ENCODE results near the gene ZDHHC7.

Gene ZDHHC7

DNA sequence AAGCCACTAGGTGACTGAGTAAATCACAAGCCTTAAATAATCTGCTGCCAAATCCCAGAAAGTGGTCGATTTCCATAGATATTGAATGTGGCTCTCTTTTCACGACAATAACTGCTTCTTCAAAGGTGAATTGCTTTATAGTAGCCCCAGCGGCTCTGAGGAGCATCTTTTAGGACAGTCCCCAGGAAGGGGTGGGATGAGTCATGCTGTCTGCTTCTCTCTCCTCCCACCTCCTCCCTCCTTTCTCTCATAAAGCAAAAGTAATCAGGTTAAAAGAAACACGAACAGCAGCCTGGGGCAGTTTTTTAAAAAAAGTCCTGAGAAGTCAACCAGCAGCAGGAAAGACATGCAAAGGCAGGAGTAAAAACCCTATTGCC lies 18.1 kb upstream of the ZDHHC7 start:
- Histone ChIP-seq H3K9me3 (ENCODE audit: control insufficient read depth in 2 of 2, low read length in 2 of 2) (no peaks in the 10 kb centered on the region), H3K27me3 (ENCODE audit: control insufficient read depth in 1 of 2, insufficient read depth in 2 of 2, low read length in 2 of 2) (no peaks in the 10 kb centered on the region), H3K36me3 (ENCODE audit: control insufficient read depth in 2 of 2, insufficient read depth in 2 of 2, low read length in 2 of 2) (peaks cover 6 to 8% of the 10 kb centered on the region in 2 donors), H3K4me1 (ENCODE audit: control insufficient read depth, insufficient read depth, low read length) (peaks cover 25% of the 10 kb centered on the region), H3K9ac (ENCODE audit: low read length in 2 of 2) (no peak overlapping the region), H3K27ac (ENCODE audit: low read length) (no peak overlapping the region), H3K4me3 (ENCODE audit: low read length in 2 of 2) (peak overlapping the region; percentile 63 to 86)

DNA sequence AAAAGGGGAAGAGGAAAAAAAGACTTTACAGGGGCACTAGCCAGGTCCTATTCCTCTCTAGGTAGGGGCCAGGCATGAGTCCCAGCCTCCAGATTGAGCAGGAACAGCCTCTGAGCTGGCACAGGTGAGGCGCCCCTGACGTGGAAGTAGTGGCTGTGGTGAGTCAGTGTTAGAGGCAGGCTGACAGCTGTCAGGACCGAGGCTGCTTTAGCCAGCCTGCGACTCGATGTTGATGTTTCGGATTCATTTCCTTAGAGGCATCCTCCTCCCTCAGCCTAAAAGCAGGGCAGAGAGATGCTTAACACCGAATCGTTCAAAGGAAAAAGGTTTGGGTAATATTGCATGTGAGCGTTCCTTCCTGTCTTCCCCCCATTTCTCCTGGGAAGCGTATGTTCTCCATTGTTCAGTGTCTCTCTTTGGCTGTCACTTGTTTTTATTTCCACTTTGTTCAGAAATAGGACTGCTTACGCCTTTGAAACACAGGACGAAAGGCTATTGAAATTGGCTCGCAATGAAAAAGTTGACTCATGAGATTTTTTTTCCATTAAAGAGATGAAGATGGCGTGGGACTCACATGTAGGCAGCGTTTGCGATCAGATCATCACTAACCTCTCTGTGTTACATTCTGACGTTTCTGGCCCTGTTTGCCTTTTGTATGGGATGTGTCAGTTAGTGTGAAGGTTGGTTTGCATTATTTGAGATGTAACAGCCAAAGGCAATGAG lies 17.5 kb upstream of the ZDHHC7 start:
- Histone ChIP-seq H3K9ac (ENCODE audit: low read length in 2 of 2) (peak overlapping the region; percentile 62 to 68), H3K4me1 (ENCODE audit: control insufficient read depth, insufficient read depth, low read length) (peaks cover 25% of the 10 kb centered on the region), H3K27ac (ENCODE audit: low read length) (no peak overlapping the region), H3K4me3 (ENCODE audit: low read length in 2 of 2) (peak overlapping the region; percentile 63 to 86), H3K9me3 (ENCODE audit: control insufficient read depth in 2 of 2, low read length in 2 of 2) (no peaks in the 10 kb centered on the region), H3K27me3 (ENCODE audit: control insufficient read depth in 1 of 2, insufficient read depth in 2 of 2, low read length in 2 of 2) (no peaks in the 10 kb centered on the region), H3K36me3 (ENCODE audit: control insufficient read depth in 2 of 2, insufficient read depth in 2 of 2, low read length in 2 of 2) (peaks cover 6 to 8% of the 10 kb centered on the region in 2 donors)

DNA sequence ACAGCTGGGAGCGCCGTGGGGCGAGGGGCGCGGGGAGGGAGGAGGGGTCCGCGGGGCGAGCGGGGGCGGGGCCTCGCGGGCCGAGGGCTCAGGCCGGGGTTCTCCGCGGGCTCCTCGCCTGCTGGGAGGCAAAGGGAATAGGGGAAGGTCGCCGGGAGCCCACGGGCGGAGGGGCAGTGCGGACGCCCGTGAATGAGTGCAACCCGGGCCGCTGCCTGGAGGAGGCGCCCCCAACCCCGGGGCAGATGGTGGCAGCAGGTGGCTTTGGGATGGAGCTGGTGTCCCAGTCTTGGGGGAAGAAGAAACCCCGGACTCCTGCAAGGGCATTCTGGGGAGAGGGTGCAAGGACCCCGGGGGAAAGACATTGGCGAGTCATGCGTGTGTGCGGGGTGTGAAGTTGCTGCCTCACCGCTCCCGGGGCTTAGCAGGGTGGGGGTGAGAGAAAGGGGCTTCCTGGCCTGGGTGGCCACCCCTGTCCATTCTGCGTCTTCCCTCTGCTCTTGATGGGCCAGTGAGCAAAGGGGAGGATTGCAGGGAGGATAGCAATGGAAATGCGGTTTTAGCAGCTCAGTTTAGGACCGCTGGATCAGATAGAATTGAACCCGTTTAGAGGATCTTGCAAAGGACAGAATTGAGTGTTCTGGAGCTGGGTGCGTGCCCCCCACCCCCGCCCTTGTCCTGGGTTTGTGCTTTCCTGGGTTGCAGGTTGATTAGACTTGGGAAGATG lies 16.8 kb upstream of the ZDHHC7 start:
- Histone ChIP-seq H3K36me3 (ENCODE audit: control insufficient read depth in 2 of 2, insufficient read depth in 2 of 2, low read length in 2 of 2) (peaks cover 6% of the 10 kb centered on the region in 2 donors), H3K4me1 (ENCODE audit: control insufficient read depth, insufficient read depth, low read length) (peaks cover 25% of the 10 kb centered on the region), H3K9ac (ENCODE audit: low read length in 2 of 2) (peak overlapping the region; percentile 62 to 68), H3K27me3 (ENCODE audit: control insufficient read depth in 1 of 2, insufficient read depth in 2 of 2, low read length in 2 of 2) (no peaks in the 10 kb centered on the region), H3K9me3 (ENCODE audit: control insufficient read depth in 2 of 2, low read length in 2 of 2) (no peaks in the 10 kb centered on the region), H3K27ac (ENCODE audit: low read length) (peak overlapping the region; percentile 67), H3K4me3 (ENCODE audit: low read length in 2 of 2) (peak overlapping the region; percentile 63 to 86)

DNA sequence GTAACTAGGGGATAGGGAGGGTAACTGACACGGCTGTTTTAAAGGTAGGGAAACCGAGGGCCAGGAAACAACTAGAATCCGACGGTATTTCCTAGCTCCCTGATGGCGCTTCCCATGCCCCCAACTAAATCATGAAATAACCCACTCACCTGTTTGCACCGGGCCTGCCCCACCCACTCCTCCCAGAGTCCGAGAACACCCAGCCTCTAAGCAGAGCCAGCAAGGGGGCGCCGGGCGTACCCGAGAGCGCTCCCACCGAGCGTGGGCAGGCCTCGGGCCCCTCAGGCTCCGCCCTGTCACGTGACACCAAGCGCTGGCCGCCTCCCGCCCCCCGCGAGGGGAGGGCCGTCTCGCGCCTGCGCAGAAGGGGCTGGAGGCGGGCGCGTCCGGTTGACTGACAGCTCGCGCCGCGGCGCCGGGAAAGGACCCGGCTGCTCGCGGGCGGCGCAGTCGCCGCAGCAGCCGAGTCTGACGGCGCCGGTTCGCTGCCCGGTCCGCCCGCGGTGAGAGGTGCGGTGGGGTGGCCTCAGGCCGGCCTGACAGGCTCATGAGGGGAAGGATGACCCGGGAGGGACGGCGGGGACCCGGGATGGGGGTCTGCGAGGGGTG lies 16.1 kb upstream of the ZDHHC7 start, which contains the start of gene KIAA0513:
Gene KIAA0513 (plus strand): TSS at position 447 of the 609 bp plus-strand sequence. CDS start 39,277 bp downstream, outside the sequence.
- H3K27ac ChIP-seq (ENCODE audit: low read length) = peak within 1 kb of the TSS; percentile 67
- H3K36me3 ChIP-seq (ENCODE audit: control insufficient read depth in 2 of 2, insufficient read depth in 2 of 2, low read length in 2 of 2) = peaks cover 3 to 6% of the 10 kb centered on the region in 2 donors
- no peaks in the 10 kb centered on the region for H3K9me3 ChIP-seq (ENCODE audit: control insufficient read depth in 2 of 2, low read length in 2 of 2)
- peak within 1 kb of the TSS; percentile 86 to 89 for H3K4me3 ChIP-seq (ENCODE audit: low read length in 2 of 2)
- peak within 1 kb of the TSS; percentile 84 to 89 for H3K9ac ChIP-seq (ENCODE audit: low read length in 2 of 2)
- no peaks in the 10 kb centered on the region for H3K27me3 ChIP-seq (ENCODE audit: control insufficient read depth in 1 of 2, insufficient read depth in 2 of 2, low read length in 2 of 2)
- peaks cover 25% of the 10 kb centered on the region for H3K4me1 ChIP-seq (ENCODE audit: control insufficient read depth, insufficient read depth, low read length)

DNA sequence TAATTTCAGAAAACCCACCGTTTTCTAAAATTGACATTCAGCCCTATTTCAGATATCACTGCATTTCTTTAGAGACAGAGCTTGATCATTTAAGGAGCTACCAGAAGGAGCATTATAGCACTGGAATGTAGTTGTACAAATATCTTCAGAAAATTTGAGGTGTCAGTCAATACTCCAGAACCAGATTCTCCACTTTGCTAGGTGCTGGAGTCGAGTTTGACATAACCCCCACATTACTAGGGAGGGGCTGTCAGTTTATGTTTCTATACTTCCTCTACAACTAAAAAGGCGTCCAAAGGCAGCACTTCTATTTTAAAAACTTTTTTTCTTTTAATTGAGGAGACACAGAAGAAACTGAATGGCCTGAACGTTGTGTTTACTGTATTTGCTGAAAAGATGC lies 15.4 kb upstream of the ZDHHC7 start:
- no peaks in the 10 kb centered on the region for H3K9me3 ChIP-seq (ENCODE audit: control insufficient read depth in 2 of 2, low read length in 2 of 2)
- H3K27ac ChIP-seq (ENCODE audit: low read length) = no peak overlapping the region
- no peaks in the 10 kb centered on the region for H3K27me3 ChIP-seq (ENCODE audit: control insufficient read depth in 1 of 2, insufficient read depth in 2 of 2, low read length in 2 of 2)
- H3K4me3 ChIP-seq (ENCODE audit: low read length in 2 of 2) = peak overlapping the region in 1 of 2 donors; percentile 86
- H3K9ac ChIP-seq (ENCODE audit: low read length in 2 of 2) = peak overlapping the region in 1 of 2 donors; percentile 89
- H3K36me3 ChIP-seq (ENCODE audit: control insufficient read depth in 2 of 2, insufficient read depth in 2 of 2, low read length in 2 of 2) = peaks cover 3 to 4% of the 10 kb centered on the region in 2 donors
- peaks cover 25% of the 10 kb centered on the region for H3K4me1 ChIP-seq (ENCODE audit: control insufficient read depth, insufficient read depth, low read length)

DNA sequence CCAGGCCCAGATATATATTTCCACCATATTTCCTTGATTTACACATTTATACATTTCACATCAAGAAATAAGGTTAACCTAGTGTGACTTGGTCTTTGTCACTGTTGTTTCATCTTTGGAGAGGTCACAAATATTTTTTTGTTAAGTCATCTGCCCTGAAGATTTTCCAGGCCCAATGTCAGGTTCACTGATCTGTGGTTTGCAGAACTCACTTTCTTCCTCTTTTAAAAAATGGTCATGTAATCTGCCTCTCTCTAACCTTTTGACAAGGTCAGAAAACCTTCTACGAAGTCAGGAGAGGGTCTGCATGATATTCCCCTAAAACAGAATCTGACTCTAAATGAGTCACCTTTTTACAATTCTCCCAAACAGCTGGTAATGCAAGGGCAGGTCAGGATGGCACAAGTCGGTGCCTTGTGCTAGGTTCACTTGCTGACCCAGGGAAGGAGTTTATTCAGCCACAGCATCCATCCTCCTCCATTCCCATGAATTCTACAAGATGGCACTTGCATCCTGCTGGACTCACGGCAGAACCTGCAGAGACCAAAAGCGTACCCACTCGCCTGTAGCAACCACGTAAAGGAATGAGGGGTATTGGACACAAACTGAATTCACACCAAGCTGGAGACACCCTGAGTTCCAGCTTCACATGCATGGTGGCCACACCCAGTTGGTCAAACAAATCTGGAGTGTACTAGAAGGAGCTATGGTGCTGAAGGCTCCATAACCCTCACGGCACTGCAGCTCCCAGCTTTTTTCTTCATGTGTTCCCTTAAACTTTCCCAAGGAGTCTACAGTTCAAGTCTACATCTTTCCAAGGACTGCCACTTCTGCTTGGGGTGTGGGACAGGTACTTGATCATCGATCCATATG lies 14.7 kb upstream of the ZDHHC7 start:
- no peaks in the 10 kb centered on the region for H3K36me3 ChIP-seq (ENCODE audit: control insufficient read depth in 2 of 2, insufficient read depth in 2 of 2, low read length in 2 of 2)
- H3K4me1 ChIP-seq (ENCODE audit: control insufficient read depth, insufficient read depth, low read length) = peaks cover 25% of the 10 kb centered on the region
- no peak overlapping the region for H3K4me3 ChIP-seq (ENCODE audit: low read length in 2 of 2)
- no peak overlapping the region for H3K27ac ChIP-seq (ENCODE audit: low read length)
- H3K9ac ChIP-seq (ENCODE audit: low read length in 2 of 2) = no peak overlapping the region
- no peaks in the 10 kb centered on the region for H3K9me3 ChIP-seq (ENCODE audit: control insufficient read depth in 2 of 2, low read length in 2 of 2)
- H3K27me3 ChIP-seq (ENCODE audit: control insufficient read depth in 1 of 2, insufficient read depth in 2 of 2, low read length in 2 of 2) = no peaks in the 10 kb centered on the region

DNA sequence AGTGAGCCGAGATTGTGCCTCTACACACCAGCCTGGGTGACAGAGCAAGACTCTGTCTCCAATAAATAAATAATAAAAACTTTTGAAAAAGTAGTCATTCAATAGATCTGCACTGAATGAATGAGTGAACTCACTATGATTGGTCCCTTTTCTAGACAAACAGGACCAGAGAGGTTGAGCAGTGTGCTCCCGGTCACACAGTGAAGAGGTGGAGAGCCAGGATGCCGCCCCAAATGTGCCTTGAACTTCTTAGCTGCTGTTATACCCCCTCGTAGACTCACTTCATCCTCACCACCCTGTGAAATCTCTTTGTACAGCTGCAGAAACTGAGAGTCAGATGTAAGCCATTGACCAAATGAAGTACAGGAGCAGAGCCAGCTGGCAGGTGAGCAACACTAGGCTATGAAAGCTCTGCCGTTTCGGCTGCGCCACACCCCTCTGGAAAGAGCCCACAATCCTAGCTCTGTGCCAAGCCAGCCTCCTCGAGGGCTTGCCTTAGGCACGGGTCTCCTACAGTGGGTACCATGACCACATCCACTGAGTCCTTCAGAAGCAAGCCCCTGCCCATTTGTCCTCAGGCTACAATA lies 8.4 kb upstream of the ZDHHC7 start:
- H3K9me3 ChIP-seq (ENCODE audit: control insufficient read depth in 2 of 2, low read length in 2 of 2) = no peaks in the 10 kb centered on the region
- no peaks in the 10 kb centered on the region for H3K27me3 ChIP-seq (ENCODE audit: control insufficient read depth in 1 of 2, insufficient read depth in 2 of 2, low read length in 2 of 2)
- peaks cover 5% of the 10 kb centered on the region for H3K4me1 ChIP-seq (ENCODE audit: control insufficient read depth, insufficient read depth, low read length)
- no peaks in the 10 kb centered on the region for H3K36me3 ChIP-seq (ENCODE audit: control insufficient read depth in 2 of 2, insufficient read depth in 2 of 2, low read length in 2 of 2)
- H3K27ac ChIP-seq (ENCODE audit: low read length) = no peak overlapping the region
- H3K4me3 ChIP-seq (ENCODE audit: low read length in 2 of 2) = no peak overlapping the region
- peak overlapping the region in 1 of 2 donors; percentile 21 for H3K9ac ChIP-seq (ENCODE audit: low read length in 2 of 2)

DNA sequence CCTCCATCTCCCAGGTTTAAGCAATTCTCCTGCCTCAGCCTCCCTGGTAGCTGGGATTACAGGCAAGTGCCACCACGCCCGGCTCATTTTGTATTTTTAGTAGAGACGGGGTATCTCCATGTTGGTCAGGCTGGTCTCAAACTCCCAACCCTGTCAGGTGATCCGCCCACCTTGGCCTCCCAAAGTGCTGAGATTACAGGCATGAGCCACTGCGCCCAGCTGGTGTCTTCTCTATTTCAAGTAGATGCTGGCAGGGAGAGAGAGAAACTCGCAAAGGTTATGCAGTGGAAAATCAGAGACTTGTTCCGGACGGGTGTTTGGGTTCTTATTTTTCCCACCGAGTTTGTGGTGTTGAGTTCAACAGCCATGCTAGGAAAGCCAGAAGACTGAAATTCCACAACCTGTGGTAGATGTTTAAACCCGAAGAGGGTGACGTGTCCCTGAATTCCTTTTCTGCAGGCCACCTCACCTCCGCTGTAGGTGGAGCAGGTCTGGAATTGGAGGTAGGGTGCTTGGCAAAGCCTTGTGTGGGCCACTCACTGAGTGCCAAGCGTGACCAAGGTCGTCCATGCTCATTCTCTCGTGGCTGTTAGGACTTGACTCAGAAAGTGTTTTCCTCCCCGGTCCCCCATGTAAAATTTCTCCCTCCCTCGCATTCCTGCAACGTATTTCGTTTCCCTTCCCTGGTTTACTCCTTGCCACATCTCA lies 7.3 kb upstream of the ZDHHC7 start:
- H3K4me3 ChIP-seq (ENCODE audit: low read length in 2 of 2) = no peak overlapping the region
- H3K36me3 ChIP-seq (ENCODE audit: control insufficient read depth in 2 of 2, insufficient read depth in 2 of 2, low read length in 2 of 2) = no peaks in the 10 kb centered on the region
- H3K4me1 ChIP-seq (ENCODE audit: control insufficient read depth, insufficient read depth, low read length) = peaks cover 5% of the 10 kb centered on the region
- no peak overlapping the region for H3K27ac ChIP-seq (ENCODE audit: low read length)
- no peaks in the 10 kb centered on the region for H3K9me3 ChIP-seq (ENCODE audit: control insufficient read depth in 2 of 2, low read length in 2 of 2)
- H3K9ac ChIP-seq (ENCODE audit: low read length in 2 of 2) = no peak overlapping the region
- H3K27me3 ChIP-seq (ENCODE audit: control insufficient read depth in 1 of 2, insufficient read depth in 2 of 2, low read length in 2 of 2) = no peaks in the 10 kb centered on the region

DNA sequence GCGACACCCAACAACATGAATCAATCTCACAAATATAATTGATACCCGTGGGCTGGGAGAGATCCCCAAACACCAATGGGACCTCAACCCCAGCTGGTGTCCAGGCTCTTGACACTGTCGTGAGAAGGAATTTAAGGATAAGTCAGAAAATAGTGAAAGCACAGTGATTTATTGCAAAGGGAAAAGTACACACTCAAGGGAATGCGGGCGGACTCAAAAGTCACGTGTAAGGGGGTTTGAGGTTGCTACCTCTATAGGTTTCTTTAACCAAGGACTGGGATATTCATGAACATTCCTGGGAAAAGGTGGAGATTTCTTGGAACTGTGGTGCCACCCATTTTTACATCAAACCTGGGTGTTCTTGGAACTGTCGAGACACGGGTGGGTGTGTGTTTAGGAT lies 6.3 kb upstream of the ZDHHC7 start:
- peaks cover 5% of the 10 kb centered on the region for H3K4me1 ChIP-seq (ENCODE audit: control insufficient read depth, insufficient read depth, low read length)
- no peak overlapping the region for H3K9ac ChIP-seq (ENCODE audit: low read length in 2 of 2)
- no peak overlapping the region for H3K4me3 ChIP-seq (ENCODE audit: low read length in 2 of 2)
- no peak overlapping the region for H3K27ac ChIP-seq (ENCODE audit: low read length)
- no peaks in the 10 kb centered on the region for H3K9me3 ChIP-seq (ENCODE audit: control insufficient read depth in 2 of 2, low read length in 2 of 2)
- no peaks in the 10 kb centered on the region for H3K27me3 ChIP-seq (ENCODE audit: control insufficient read depth in 1 of 2, insufficient read depth in 2 of 2, low read length in 2 of 2)
- no peaks in the 10 kb centered on the region for H3K36me3 ChIP-seq (ENCODE audit: control insufficient read depth in 2 of 2, insufficient read depth in 2 of 2, low read length in 2 of 2)

All from stomach smooth muscle (tissue), 2 donors.